ENCODE results near the gene POC1A.

The POC1A gene

DNA sequence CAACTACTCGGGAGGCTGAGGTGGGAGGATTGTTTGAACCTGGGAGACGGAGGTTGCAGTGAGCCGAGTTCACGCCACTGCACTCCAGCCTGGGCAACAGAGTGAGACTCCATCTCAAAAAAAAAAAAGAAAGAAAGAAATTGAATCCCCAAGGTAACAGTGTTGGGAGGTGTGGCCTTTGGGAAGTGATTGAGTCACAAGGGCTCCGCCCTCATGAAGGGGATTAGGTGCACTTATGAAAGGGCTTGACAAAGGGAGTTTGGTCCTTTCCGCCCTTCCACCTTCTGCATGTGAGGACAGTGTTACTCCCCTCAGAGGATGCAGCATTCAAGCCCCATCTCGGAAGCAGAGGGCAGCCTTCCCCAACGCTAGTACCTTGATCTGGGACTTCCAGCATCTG, 21.3 kb downstream of the POC1A start:
- ATAC-seq (no peak), DNase-seq (no peak)
- H3K4me3 Mint-ChIP-seq: no peak overlapping the region
- peaks cover 16% of the 10 kb centered on the region for H3K4me1 Mint-ChIP-seq
- H3K27me3 Mint-ChIP-seq: no peaks in the 10 kb centered on the region
- no peak overlapping the region for H3K27ac Mint-ChIP-seq
- no peaks in the 10 kb centered on the region for H3K9me3 Mint-ChIP-seq

DNA sequence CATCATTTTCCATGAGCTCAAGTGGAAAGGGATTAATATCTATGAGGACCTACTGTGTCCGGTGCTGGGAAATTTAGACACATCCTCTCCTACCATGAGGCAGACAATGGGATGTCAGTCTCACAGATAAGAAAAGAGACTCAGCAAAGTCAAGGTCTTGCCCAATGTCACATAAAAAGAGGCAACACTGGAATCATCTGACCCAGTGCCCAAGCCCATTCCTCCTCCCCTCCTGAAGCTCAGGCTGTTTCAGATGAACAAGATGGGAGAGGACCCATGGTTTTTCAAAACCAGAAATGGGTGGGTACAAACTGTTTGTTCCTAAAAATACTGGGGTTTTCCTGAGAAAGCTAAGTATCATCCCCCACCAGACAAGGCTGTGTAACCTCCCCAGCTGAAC, 22.2 kb downstream of the POC1A start:
- Mint-ChIP-seq H3K9me3 (no peaks in the 10 kb centered on the region), H3K27ac (no peak overlapping the region), H3K27me3 (no peaks in the 10 kb centered on the region), H3K4me1 (peaks cover 20% of the 10 kb centered on the region), H3K4me3 (no peak overlapping the region)
- ATAC-seq (no peak), DNase-seq (no peak)

DNA sequence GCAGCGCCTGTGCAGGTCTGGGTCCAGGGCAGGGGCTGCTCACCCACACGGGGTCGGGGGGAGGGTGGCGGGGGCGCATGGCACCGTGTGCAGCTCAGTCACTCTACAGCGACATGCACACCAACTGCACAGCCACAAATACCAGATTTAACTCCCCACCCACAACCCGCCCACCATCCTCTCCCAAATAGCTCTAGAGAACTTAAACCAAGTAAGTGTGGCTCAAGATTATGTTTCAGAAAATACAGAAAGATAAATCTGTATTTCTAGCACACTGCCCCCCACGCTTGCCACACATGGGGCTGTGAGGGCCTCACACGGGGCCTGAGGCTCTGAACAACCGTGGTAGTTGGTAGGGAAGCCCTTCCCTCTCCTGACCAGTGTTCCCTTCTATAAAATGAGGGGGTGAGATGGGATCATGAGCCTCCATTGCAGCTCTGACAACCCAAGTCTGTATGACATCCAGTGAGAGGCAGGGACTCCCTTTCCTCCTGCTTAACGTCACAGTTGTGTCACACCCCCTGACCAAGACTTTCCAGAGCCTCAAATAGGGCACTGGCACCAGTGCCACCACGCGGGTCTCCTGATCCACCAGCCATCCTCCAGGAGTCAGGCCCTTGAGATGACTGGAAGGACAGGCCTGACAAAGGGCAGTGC, 23.1 kb downstream of the POC1A start:
- Mint-ChIP-seq H3K4me1 (peaks cover 20% of the 10 kb centered on the region), H3K27me3 (no peaks in the 10 kb centered on the region), H3K9me3 (no peaks in the 10 kb centered on the region), H3K4me3 (no peak overlapping the region), H3K27ac (peak overlapping the region in 1 of 2 donors; percentile 65)
- DNase-seq: no peak
- ATAC-seq: no peak

DNA sequence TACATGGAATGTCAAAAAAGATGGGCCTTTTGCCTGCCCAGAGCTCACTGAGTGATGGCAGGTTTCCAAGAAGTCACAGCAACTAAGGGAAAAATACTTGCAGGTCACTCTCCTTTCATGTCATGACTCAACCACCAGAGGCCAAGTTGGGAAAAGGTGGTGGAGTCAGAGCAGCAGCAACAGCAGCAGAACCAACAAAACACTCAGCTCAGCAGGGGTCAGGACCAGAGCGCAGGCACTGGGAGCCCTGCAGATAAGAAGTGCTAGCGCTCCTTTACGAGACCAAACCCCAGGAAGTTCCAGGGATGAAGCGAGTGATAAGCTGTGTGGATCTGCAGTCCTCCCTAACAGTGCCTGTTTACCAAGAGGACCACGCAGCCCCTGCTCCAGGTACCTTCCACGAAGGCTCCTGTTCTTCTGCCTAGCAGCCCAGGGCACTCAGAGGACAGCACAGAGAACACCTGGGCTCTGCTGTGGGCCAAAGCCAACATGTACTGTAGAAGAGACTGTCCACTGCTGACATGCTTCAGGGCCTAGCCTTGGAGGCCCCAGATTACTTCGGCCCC, 26.0 kb downstream of the POC1A start:
- Mint-ChIP-seq H3K4me1 (peaks cover 20% of the 10 kb centered on the region), H3K9me3 (no peaks in the 10 kb centered on the region), H3K4me3 (no peak overlapping the region), H3K27ac (no peak overlapping the region), H3K27me3 (no peaks in the 10 kb centered on the region)
- no peak for ATAC-seq
- no peak for DNase-seq

DNA sequence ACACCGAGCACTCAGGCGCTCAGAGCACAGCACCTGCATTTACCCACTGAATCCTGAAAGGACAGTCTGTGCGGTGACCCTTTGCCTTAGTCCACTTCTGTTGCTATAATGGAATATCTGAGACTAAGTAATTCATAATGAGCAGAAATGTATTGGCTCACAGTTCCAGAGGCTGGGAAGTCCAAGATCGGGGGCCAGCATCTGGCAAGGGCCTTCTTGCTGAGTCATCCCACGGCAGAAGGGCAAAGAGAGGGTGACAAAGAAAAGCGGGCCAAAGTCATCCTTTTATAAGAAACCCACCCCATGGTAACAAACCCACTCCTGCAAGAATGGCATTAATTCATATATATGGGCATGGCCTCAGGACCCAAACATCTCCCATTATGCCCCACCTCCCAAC, 27.7 kb downstream of the POC1A start:
- Mint-ChIP-seq H3K4me1 (peaks cover 23% of the 10 kb centered on the region), H3K27ac (no peak overlapping the region), H3K9me3 (no peaks in the 10 kb centered on the region), H3K4me3 (no peak overlapping the region), H3K27me3 (no peaks in the 10 kb centered on the region)
- ATAC-seq: no peak
- DNase-seq: no peak

DNA sequence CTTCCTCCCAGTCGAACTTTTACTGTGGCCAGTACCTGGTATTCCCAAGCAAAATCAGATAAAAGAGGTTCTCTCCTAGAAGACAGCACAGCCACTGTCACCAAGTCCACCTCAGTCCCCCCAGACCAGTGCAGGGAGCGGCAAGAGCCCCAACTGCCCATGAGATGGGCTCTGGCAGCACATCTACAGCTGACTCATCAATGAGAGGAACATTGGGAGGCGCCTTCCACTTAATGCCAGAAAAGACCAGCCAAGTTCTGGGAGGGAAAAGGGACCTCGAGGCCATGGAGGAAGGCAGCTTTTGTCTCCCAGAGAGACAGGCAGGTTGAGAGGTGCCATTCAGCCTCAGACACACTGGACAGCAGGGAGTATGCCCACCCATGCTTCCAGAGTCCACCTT, 28.2 kb downstream of the POC1A start:
- peaks cover 23% of the 10 kb centered on the region for H3K4me1 Mint-ChIP-seq
- ATAC-seq: no peak
- H3K9me3 Mint-ChIP-seq: no peaks in the 10 kb centered on the region
- H3K4me3 Mint-ChIP-seq: no peak overlapping the region
- no peaks in the 10 kb centered on the region for H3K27me3 Mint-ChIP-seq
- no peak overlapping the region for H3K27ac Mint-ChIP-seq
- DNase-seq: no peak

DNA sequence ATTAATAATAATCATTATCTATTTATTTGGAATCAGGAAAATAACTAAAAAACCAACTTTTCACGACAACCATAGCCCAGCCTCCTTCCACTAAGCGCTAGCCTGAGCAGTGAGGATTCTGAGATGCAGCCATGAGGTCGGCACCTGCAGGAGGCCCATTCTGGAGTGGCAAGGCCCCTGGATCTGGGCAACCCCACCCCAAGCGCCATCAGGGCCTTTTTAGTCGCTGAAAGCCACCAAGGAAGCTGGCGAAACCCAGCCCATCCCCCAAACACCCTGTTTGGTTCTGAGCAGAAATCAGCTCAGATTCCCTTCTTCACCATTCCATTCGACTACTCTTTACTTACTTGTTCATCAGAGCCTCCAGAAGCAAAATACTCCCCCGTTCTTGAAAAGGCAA, 29.5 kb downstream of the POC1A start:
- no peaks in the 10 kb centered on the region for H3K9me3 Mint-ChIP-seq
- no peak overlapping the region for H3K4me3 Mint-ChIP-seq
- H3K27me3 Mint-ChIP-seq: no peaks in the 10 kb centered on the region
- H3K4me1 Mint-ChIP-seq: peaks cover 24% of the 10 kb centered on the region
- no peak for DNase-seq
- H3K27ac Mint-ChIP-seq: no peak overlapping the region
- no peak for ATAC-seq

DNA sequence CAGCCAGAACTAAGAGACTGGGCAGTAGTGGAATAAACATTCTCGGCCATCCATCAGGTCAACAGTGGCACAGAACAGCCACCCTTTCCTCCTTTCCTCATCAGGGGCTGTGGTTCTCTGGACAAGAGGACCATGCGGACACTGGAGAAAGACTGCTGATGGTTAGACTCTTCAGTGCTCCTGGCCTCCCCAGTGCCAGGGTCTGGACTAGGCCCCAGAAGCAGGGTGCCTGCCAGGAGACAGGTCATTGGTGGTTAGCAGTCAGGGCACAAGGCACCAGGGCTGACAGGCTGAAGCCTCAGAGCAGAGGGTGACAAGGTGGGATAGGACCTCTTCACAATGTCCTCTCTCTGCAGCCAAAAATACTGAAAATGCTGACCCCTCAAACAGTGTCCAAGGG, 30.1 kb downstream of the POC1A start:
- Mint-ChIP-seq H3K4me1 (peaks cover 24% of the 10 kb centered on the region), H3K27me3 (no peaks in the 10 kb centered on the region), H3K4me3 (no peak overlapping the region), H3K27ac (no peak overlapping the region), H3K9me3 (no peaks in the 10 kb centered on the region)
- no peak for ATAC-seq
- no peak for DNase-seq

DNA sequence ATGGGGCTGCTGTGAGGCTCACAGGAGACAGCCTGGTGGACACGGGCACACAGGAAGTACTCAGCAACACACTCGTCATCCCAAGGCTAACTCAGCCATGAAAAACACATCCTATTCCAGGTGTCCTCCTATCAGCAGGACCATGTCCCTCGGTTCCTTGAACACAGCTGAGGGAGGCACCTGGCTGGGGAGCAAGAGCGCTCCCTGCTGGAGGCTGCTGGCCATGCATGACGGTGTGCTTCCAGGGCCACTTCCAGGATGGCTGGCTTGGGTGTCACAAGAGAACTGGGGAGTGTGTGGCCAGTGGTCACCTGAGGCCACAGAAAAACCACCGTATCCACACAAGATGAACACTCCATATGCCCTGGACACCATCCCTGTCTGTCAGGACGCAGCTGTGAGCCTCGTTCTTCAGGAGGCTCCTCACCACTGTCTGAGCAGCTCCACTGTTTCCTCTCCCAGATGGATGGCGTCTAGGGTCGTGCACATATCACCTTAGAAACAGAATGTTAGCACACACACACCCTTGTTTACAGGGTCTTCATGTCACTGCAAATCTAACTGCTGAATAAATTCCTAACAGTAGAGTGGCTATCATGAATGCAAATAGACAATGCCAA, 31.0 kb downstream of the POC1A start:
- DNase-seq: peak; percentile 66 to 72
- no peak overlapping the region for H3K4me3 Mint-ChIP-seq

DNA sequence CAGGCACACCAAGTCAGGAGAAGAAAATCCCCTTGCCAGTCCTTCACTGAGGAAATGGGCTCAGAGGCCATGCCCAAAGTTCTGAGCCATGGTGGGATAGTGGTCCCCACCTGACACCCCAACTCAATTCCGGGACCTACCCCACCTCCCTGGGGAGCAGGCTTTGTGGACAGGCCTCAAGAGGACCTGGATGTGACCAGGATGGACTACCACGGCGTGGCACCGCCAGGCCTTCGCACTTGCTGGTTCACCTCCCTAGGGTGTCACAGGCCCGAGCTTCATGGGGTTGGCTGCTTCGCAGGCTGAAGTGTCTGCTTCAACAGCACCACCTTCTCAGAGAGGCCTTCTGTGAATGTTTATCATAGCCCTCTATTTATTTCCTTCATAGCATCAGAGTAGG, 31.7 kb downstream of the POC1A start:
- ATAC-seq (no peak), DNase-seq (no peak)
- Mint-ChIP-seq H3K4me3 (no peak overlapping the region), H3K27ac (no peak overlapping the region), H3K9me3 (no peaks in the 10 kb centered on the region), H3K27me3 (no peaks in the 10 kb centered on the region), H3K4me1 (peaks cover 14% of the 10 kb centered on the region)

More for the DNA sequence above, 31.0 kb downstream of the POC1A start:
- no peaks in the 10 kb centered on the region for H3K9me3 Mint-ChIP-seq
- H3K4me1 Mint-ChIP-seq: peaks cover 21% of the 10 kb centered on the region
- H3K27ac Mint-ChIP-seq: no peak overlapping the region
- ATAC-seq: peak; percentile 86
- no peaks in the 10 kb centered on the region for H3K27me3 Mint-ChIP-seq

DNA sequence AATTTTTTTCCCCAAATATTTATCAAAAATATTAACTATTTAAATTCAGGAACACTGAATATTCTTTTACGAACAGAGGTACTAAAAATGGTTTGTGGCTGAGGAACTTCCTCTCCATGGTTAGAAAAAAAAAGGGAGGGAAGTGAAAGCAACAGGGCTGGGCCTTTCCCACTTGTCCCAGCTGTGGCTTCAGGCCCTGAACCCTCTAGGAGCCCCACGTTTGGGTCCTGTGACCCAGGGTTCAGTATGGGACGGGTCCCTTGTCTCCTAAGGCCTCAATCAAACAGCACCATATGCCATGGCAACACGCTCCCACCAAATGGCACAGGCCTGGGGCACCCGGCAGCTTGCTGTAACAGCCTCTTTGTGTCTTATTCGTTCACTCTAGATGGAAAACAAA, 32.4 kb downstream of the POC1A start:
- H3K4me1 Mint-ChIP-seq: peaks cover 14% of the 10 kb centered on the region
- H3K9me3 Mint-ChIP-seq: no peaks in the 10 kb centered on the region
- no peaks in the 10 kb centered on the region for H3K27me3 Mint-ChIP-seq
- no peak overlapping the region for H3K4me3 Mint-ChIP-seq
- no peak for DNase-seq
- peak overlapping the region in 1 of 2 donors; percentile 19 for H3K27ac Mint-ChIP-seq
- no peak for ATAC-seq

DNA sequence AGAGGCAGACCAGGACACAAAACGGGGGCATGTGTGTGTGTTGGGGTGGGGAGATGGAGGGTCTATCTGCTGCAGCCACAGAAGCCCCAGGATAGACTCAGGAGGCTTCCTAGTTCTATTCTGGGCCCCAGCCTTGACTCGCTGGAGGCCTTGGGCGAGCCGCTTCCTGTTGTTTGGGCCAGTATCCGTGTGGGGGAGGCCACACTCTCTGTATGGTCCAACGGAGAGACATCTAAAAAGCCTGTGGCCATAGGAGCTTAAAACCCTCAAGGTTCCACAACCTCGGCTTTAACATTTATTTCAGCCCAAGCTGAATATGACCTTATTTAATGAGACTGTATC, 32.8 kb downstream of the POC1A start:
- Mint-ChIP-seq H3K9me3 (no peaks in the 10 kb centered on the region), H3K4me3 (no peak overlapping the region), H3K4me1 (peaks cover 14% of the 10 kb centered on the region), H3K27me3 (no peaks in the 10 kb centered on the region), H3K27ac (peak overlapping the region in 1 of 2 donors; percentile 37)
- ATAC-seq (no peak), DNase-seq (no peak)

DNA sequence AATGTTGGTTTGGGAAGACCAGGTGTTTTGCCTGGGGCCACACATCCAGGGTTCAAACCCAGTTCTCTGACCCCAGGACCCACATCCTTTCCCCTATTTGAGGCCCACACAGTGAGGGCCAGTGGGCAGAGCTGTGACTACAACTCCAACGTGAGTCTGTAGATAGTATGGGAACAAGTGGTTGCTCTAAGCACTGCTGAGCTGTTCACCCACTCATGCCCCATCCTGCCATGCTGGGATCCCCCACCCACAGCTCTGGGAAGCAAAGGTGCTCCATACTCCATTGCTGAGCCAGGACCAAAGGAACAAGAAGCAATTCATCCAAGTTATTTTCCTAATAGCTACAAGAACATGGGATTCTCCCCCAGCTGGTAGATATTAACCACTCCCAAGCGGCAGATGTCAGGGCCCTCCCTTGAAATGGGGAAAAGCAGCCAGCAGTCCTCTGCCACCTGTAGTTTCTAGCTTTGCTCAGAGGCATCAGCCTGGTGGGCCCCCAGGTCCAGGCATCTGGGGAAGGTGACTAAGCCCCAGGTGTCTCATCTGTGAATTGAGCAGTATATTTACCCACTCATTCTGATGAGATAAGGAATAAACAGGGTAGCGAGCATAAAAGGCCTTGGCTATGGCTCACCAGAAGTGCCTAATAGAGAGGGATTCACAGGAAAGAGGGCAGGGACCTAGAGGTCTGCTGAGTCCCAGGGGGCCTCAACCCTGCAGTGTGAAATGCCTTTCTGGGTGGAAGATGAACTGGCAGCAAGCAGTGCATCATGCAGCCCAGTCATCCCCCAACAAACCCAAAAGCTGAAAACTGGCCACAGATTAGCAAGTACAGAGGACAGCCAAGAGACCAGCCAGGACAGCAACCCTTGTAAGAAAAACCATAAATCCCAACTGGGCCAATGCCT, 33.4 kb downstream of the POC1A start:
- DNase-seq (no peak), ATAC-seq (no peak)
- Mint-ChIP-seq H3K9me3 (no peaks in the 10 kb centered on the region), H3K4me3 (no peak overlapping the region), H3K27me3 (no peaks in the 10 kb centered on the region), H3K27ac (peak overlapping the region in 1 of 2 donors; percentile 27), H3K4me1 (peaks cover 14% of the 10 kb centered on the region)

DNA sequence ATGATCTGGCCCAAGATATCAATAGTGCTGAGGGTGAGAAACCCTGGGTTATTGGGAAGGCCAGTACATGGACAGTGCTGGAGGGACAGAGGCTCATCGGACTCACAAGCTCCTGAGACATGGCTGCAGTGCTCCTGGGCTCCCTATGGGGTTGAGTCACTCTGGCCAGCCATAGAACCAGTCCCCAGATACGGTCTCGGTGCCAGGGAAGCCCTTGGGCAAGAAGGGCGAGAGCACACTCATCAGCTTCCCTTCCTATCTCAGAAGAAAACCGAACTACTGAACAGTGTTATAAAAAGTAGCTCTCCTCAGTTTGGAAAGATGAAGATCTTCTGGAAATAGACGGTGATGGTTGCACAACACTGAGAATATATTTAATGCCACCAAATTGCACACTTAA, 34.4 kb downstream of the POC1A start:
- DNase-seq (no peak), ATAC-seq (no peak)
- Mint-ChIP-seq H3K4me3 (no peak overlapping the region), H3K4me1 (peaks cover 14% of the 10 kb centered on the region), H3K9me3 (no peaks in the 10 kb centered on the region), H3K27me3 (no peaks in the 10 kb centered on the region), H3K27ac (no peak overlapping the region)

DNA sequence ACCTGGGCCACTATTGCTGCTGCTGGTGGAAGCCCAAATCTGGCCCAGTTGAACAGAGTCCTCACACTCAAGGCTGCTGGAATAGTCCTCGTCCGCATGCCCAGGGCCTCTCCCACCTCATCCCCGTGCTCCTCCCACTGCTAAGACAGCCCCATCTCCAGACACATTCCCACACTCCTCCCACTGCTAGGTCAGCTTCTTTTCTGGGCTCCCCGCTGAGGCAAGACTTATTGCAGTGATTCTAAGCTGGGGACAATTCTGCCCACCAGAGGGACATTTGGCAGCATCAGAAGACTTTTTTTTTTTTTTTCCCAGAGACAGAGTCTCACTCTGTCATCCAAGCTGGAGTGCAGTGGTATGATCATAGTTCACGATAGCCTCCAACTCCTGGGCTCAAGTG, 35.1 kb downstream of the POC1A start:
- Mint-ChIP-seq H3K4me3 (no peak overlapping the region), H3K4me1 (peaks cover 14% of the 10 kb centered on the region), H3K27me3 (no peaks in the 10 kb centered on the region), H3K27ac (no peak overlapping the region), H3K9me3 (no peaks in the 10 kb centered on the region)
- DNase-seq (no peak), ATAC-seq (no peak)

Data from stimulated activated naive CD8-positive, alpha-beta T cell treated with anti-CD3 and anti-CD28 coated beads, Interleukin-15, amount 100 ng/mL, for 72 hours (primary cell).